ENCODE measurements around the gene PRCC.

DNA sequence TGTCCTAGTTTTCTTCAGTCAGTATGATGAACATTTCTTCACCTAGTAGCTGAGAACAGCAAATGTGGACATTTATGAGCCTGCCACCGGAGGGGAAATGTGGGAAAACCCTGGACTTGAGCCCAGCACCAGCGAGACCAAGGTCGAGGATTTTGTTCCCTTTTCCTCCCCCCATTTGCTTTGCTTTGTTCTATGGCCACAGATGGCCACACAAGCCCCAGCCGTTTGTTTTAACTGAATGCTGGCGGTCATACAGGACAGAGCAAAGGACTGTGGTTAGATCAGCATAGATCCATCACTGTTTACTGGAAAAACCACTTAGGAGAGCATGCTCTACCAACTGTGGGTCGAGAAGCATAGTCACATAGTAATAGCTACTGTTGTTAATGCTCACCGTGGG, 28.5 kb downstream of the PRCC start:
- TF ChIP-seq, protein P1, sequence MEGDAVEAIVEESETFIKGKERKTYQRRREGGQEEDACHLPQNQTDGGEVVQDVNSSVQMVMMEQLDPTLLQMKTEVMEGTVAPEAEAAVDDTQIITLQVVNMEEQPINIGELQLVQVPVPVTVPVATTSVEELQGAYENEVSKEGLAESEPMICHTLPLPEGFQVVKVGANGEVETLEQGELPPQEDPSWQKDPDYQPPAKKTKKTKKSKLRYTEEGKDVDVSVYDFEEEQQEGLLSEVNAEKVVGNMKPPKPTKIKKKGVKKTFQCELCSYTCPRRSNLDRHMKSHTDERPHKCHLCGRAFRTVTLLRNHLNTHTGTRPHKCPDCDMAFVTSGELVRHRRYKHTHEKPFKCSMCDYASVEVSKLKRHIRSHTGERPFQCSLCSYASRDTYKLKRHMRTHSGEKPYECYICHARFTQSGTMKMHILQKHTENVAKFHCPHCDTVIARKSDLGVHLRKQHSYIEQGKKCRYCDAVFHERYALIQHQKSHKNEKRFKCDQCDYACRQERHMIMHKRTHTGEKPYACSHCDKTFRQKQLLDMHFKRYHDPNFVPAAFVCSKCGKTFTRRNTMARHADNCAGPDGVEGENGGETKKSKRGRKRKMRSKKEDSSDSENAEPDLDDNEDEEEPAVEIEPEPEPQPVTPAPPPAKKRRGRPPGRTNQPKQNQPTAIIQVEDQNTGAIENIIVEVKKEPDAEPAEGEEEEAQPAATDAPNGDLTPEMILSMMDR (IDR thresholded peaks at IDR 0.05): no peak
- TF ChIP-seq EP300 (IDR thresholded peaks at IDR 0.05) (no peak), POLR2AphosphoS5 (IDR thresholded peaks at IDR 0.05) (no peak), POLR2A (IDR thresholded peaks at IDR 0.05) (no peak)
